Calu3 (cell line): ENCODE data around the gene RAB11FIP2. TPM values are rescaled to one million over a fixed set of nuclear protein-coding genes. Genes with fewer than 3 reads are reported as not detected.

ENCODE experiments used
- BruUV-seq: library from RNA; stranded (reverse); fragments of 400-500 nt; replicated peaks from 2 replicates; lab custom pipeline; 2021; lab: Mats Ljungman, UMichigan
- CTCF ChIA-PET: fragments of 300-600 bp; sonication (Branson Sonifier 250); formaldehyde crosslinking; loops from one replicate; lab custom pipeline; 2022; ENCODE audit warnings: antibody characterized with exemption; lab: Charles Lee
- DNase-seq: peaks from one replicate; pipeline ENCODE4 v3.0.0; 2022
- H3K27ac Mint-ChIP-seq: one replicate; pipeline ENCODE4 v1.8.0; 2022; ENCODE audit warnings: mixed read lengths; ENCODE audit not compliant: unreplicated experiment
- H3K27me3 Mint-ChIP-seq: one replicate; pipeline ENCODE4 v1.8.0; 2022; ENCODE audit warnings: mixed read lengths; ENCODE audit not compliant: unreplicated experiment
- H3K36me3 Mint-ChIP-seq: one replicate; pipeline ENCODE4 v1.8.0; 2022; ENCODE audit warnings: mild to moderate bottlenecking, moderate library complexity, mixed read lengths; ENCODE audit not compliant: insufficient read depth, unreplicated experiment
- H3K4me1 Mint-ChIP-seq: one replicate; pipeline ENCODE4 v1.8.0; 2022; ENCODE audit warnings: mild to moderate bottlenecking, low read depth, mixed read lengths; ENCODE audit not compliant: unreplicated experiment
- H3K4me3 Mint-ChIP-seq: one replicate; pipeline ENCODE4 v1.8.0; 2022; ENCODE audit warnings: mild to moderate bottlenecking, low read depth, moderate library complexity, mixed read lengths; ENCODE audit not compliant: unreplicated experiment
- H3K9me3 Mint-ChIP-seq: one replicate; pipeline ENCODE4 v1.8.0; 2022; ENCODE audit warnings: low read depth, mixed read lengths; ENCODE audit not compliant: unreplicated experiment
- CTCF ChIP-seq: fragments of 200-600 bp; IDR thresholded peaks from one replicate; pipeline ENCODE4 v1.8.0; 2022; ENCODE audit warnings: antibody characterized with exemption; ENCODE audit not compliant: unreplicated experiment
- intact Hi-C: fragments of 100-400 bp; cut with micrococcal nuclease; formaldehyde crosslinking; loops from one replicate; pipeline ENCODE4 v1.10.0; 2022; ENCODE audit not compliant: unreplicated experiment
- total RNA-seq: library from RNA; stranded (reverse); gene quantifications from 2 replicates; pipeline ENCODE4 v1.2.3, GENCODE V29; 2022

Gene RAB11FIP2
- total RNA-seq, 1 experiment from 2014 or later: 11.0 TPM

- intact Hi-C loops: no loop called here
- H3K27me3 Mint-ChIP-seq: no peaks in the 10 kb centered on the region
- H3K36me3 Mint-ChIP-seq: no peaks in the 10 kb centered on the region
- no peak overlapping the region for H3K27ac Mint-ChIP-seq
- H3K9me3 Mint-ChIP-seq: no peaks in the 10 kb centered on the region
- no peak overlapping the region for H3K4me3 Mint-ChIP-seq
- H3K4me1 Mint-ChIP-seq: no peaks in the 10 kb centered on the region
- CTCF ChIA-PET: no interaction called here
- BruUV-seq: no TSS peak
- DNase-seq: no peak
- TF ChIP-seq CTCF: no peak
Observed at GRCh38 chr10:118017071-118017740, 29.5 kb downstream of the RAB11FIP2 start.

GRCh38 chr10:118012952-118013525 lies 33.7 kb downstream of the RAB11FIP2 start:
- H3K9me3 Mint-ChIP-seq: no peaks in the 10 kb centered on the region
- DNase-seq: no peak
- intact Hi-C loops: no loop called here
- H3K27me3 Mint-ChIP-seq: no peaks in the 10 kb centered on the region
- CTCF ChIA-PET: no interaction called here
- no TSS peak for BruUV-seq
- no peak overlapping the region for H3K4me3 Mint-ChIP-seq
- no peak for TF ChIP-seq CTCF
- H3K27ac Mint-ChIP-seq: no peak overlapping the region
- H3K4me1 Mint-ChIP-seq: no peaks in the 10 kb centered on the region
- H3K36me3 Mint-ChIP-seq: no peaks in the 10 kb centered on the region

GRCh38 chr10:118007773-118008172 lies 39.0 kb downstream of the RAB11FIP2 start:
- CTCF ChIA-PET: no interaction called here
- no peak for DNase-seq
- no peak for TF ChIP-seq CTCF

GRCh38 chr10:118003126-118003525 lies 43.6 kb downstream of the RAB11FIP2 start:
- Mint-ChIP-seq H3K27me3 (no peaks in the 10 kb centered on the region), H3K4me1 (no peaks in the 10 kb centered on the region), H3K9me3 (no peaks in the 10 kb centered on the region), H3K4me3 (no peak overlapping the region), H3K36me3 (no peaks in the 10 kb centered on the region), H3K27ac (no peak overlapping the region)
- BruUV-seq: no TSS peak
- no peak for TF ChIP-seq CTCF
- no peak for DNase-seq
- CTCF ChIA-PET: interaction anchor here (0.7 kb wide), 2 partner anchors 8 to 96 kb away, joined by 3 to 7 read pairs; no protein-coding TSS in a partner anchor
- intact Hi-C loops: no loop called here

More at GRCh38 chr10:118007773-118008172, 39.0 kb downstream of the RAB11FIP2 start:
- Mint-ChIP-seq H3K9me3 (no peaks in the 10 kb centered on the region), H3K36me3 (no peaks in the 10 kb centered on the region), H3K27ac (no peak overlapping the region), H3K4me1 (no peaks in the 10 kb centered on the region), H3K27me3 (no peaks in the 10 kb centered on the region), H3K4me3 (no peak overlapping the region)
- BruUV-seq: no TSS peak
- intact Hi-C loops: no loop called here
